Iris pigment epithelial cell (primary cell): Measurements from ENCODE around the gene NAIP.
"Not testable (repeated sequence)": the region's sequence is repeated elsewhere in the genome, so short reads cannot be mapped to it uniquely, and the experiment has no call there.

ENCODE experiments used
- DNase-seq: peaks from one replicate; pipeline ENCODE4 v3.0.0-alpha.2; 2011; ENCODE audit warnings: low read depth

The NAIP gene, protein sequence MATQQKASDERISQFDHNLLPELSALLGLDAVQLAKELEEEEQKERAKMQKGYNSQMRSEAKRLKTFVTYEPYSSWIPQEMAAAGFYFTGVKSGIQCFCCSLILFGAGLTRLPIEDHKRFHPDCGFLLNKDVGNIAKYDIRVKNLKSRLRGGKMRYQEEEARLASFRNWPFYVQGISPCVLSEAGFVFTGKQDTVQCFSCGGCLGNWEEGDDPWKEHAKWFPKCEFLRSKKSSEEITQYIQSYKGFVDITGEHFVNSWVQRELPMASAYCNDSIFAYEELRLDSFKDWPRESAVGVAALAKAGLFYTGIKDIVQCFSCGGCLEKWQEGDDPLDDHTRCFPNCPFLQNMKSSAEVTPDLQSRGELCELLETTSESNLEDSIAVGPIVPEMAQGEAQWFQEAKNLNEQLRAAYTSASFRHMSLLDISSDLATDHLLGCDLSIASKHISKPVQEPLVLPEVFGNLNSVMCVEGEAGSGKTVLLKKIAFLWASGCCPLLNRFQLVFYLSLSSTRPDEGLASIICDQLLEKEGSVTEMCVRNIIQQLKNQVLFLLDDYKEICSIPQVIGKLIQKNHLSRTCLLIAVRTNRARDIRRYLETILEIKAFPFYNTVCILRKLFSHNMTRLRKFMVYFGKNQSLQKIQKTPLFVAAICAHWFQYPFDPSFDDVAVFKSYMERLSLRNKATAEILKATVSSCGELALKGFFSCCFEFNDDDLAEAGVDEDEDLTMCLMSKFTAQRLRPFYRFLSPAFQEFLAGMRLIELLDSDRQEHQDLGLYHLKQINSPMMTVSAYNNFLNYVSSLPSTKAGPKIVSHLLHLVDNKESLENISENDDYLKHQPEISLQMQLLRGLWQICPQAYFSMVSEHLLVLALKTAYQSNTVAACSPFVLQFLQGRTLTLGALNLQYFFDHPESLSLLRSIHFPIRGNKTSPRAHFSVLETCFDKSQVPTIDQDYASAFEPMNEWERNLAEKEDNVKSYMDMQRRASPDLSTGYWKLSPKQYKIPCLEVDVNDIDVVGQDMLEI (N-terminal part only)

DNA sequence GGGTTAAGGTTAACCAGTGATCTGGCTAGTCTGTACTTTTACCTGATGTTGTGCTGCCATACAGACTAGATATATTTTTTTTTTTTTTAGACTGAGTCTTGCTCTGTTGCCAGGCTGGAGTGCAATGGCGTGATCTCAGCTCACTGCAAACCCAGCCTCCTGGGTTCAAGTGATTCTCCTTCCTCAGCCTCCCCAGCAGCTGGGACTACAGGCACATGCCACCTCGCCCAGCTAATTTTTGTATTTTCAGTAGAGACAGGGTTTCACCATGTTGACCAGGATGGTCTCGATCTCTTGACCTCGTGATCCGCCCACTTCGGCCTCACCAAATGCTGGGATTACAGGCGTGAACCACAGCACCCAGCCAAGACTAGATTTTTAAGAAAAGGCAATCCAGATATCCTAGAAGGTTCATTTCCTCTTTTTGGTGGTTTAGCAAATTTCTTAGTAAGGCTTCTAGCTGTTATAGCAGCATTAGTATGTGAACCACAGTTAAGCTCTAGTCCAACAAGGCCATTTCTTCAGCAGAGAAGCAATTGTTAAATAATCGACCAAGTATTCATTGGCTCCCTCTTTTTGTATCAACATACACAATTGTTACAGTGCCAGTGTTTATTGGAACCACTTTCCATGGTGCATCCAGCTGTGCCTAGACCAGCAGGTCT, at the start of gene NAIP:
Gene NAIP (minus strand): TSS at position 51 of the 665 bp plus-strand sequence. CDS start 12,424 bp downstream, outside the sequence.
- DNase-seq, result not testable (repeated sequence)

DNA sequence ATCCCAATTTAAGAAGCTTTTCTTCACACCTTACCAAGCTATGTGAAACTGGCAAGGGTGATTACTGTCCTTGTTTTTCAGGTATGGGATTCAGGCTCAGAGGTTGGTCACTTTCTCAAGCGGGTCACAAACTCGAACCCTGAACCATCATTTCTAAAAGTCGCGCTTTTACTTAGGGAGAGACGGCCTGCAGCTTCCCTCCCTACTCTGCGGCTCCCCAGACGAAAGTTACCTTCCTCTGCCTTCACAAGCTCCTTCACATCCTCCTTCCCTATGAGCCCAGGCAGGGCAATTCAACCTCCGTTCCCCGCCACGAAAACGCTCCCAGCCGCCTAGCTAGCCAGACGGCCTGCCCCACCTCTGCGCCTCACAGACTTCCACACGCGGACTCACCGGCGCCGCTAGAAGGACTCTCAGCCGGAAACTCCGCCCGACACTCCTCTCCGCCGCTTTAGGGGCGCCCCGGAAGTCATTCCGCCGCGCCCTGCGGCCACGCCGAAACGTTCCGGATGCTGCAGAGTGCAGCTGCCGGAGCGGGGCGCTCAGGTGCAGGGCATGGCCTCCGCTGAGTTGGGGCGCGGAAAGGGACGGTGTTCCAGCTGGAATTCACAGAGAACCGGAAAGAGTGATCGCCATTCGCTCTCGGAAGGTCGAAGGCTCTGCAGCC, 42.3 kb upstream of the NAIP start, which contains the start of gene GTF2H2:
Gene GTF2H2 (minus strand): TSS at position 415 of the 667 bp plus-strand sequence. CDS start 4,913 bp downstream, outside the sequence.
- DNase-seq, result not testable (repeated sequence)

DNA sequence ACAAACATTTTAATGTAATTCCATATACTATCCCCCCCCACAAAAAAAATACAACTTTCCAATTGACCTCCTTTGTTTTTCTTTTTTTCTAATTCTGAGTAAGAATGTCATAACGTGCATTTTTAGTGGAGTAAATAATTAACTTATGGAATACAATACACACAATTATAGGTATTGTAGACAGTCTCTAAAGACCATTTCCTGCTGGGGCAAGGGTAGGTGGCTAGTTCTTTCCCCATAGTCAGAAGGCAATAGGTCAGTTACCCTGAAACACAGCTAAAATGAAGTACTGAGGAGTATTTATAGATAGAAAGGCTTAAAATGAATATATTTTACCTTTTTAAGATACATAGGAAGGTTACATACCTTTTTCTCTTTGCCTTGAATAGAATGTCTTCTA, 36.2 kb upstream of the NAIP start:
- not testable (repeated sequence) for DNase-seq

DNA sequence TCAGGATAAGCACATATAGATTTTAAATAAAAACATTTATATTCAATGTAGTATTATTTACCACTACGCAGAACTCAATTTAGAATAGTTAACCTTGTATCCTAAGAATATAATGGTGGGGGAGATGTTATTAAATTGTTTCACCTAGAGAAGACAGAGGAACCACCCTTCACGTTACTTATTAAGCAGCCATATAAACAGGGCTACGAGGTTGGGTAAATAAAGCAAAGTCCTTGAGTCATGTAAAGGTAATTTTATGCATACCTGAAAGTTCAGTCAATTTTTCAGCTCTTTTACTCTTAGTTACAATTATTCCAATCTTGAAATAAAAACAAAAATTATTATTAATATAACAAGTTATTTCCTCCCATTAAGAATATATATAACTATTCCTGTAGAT, 34.3 kb upstream of the NAIP start:
- DNase-seq, result not testable (repeated sequence)

DNA sequence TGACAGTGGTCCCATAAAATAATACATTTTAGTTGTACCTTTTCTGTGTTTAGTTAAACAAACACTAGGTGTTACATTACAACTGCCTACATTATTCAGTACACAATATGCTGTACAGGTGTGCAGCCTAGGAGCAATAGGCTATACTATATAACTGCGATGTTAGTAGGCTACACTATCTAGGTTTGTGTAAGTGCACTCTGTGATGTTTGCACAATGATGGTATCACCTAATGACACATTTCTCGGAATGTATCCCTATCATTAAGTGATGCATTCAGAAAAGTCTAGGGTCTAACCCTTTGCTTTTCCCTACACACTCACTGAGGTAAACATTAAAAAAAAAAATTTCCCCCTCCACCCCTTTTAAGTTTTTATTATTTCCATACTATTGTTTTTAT, 19.7 kb upstream of the NAIP start:
- DNase-seq, result not testable (repeated sequence)

DNA sequence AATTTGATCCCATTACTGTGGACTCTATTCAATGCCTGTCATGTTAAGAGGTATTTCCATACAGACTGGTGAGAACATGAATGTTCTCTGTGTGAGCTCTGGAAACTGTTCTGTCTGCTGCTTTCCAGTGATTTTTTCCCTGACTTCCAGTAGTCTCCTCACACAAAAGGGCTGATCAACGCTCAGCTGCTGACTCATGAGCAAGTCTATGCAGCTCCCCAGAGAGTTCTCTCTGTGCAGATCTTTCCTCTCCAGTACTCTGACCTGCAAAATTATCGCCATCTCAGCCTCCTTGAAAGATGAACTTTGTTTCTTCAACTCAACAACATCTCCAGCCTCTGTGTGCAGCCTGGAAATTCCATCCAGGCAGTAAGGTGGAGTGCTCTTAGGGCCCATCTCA, 19.0 kb upstream of the NAIP start:
- not testable (repeated sequence) for DNase-seq

DNA sequence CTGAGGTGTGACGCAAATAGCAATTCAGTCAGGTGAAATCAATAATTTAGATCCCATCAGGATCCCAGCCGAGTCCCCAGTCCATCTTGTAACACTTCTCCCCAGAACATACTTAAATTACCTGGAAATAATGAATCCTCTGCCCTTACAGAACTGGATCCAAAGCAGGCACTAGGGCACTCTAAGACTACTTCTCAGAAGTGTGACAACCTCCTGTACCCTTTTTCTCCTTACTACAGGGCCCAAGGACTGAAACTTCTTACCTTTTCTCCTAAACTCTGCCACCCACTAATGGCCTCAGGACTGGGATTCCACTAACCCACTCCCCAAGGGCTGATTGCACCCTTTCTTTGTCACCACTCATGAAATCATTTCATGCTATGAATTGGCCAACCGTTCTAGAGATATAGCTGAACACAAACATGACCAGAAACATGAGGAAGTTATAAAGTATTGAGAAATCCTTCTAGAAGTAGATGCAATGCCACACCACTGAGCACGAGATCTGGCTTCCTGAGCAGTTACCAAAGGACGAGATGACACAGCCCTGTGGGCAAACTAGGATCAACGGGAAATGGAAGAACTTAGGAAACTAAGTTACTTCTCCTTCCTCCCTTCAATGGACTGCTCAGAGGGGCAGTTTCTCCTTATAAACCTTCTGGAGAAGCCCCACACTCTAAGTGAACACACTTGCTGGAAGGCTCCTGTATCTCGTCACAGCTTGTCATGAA, 6.1 kb upstream of the NAIP start:
- not testable (repeated sequence) for DNase-seq

DNA sequence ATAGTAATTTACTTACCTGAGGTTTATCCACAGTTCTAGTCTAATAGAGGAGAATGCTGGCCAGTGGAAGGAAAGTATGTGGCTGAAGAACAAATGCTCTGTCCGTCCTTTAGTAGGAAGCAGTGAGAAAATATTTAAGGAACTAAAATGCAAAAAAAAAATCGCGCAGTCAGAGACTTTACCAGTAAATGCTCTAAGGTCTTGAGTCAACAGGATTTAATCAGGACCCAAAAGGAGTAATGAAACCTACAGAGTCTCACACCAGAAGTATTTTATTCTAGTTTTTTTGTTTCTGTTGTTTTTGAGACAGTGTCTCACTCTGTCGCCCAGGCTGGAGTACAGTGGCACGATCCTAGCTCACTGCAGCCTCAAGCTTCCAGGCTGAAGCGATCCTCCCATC, 4.5 kb downstream of the NAIP start:
- not testable (repeated sequence) for DNase-seq

DNA sequence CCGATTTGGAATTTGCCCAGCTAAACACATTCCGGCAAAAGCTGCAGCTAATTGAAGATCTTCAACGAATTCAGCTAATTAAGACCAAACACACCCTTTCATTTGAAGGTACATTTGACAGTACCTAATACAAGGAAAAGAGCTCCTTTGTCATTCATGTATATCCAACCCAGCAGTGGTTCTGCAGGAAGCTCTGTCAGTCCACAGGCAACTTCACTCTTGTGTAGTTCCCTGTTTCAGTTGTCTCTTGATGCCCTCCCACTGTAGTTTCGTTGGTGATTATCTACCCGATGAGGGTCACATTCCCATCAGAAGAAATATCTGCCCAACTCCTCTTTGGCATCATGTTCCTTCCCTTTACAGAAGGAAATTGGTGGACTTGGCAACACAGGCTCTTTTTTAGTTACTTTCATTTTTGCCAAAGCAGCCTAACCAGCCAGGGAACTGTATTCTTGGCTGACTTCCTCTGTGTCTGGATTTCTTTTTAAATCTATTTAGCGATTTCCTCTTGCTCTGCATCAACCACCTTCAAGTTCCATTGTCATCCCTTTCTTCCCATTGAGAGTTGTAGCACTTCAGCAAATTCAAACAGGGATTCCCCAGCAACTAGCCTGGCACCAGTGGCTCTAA, 6.6 kb downstream of the NAIP start:
- not testable (repeated sequence) for DNase-seq

DNA sequence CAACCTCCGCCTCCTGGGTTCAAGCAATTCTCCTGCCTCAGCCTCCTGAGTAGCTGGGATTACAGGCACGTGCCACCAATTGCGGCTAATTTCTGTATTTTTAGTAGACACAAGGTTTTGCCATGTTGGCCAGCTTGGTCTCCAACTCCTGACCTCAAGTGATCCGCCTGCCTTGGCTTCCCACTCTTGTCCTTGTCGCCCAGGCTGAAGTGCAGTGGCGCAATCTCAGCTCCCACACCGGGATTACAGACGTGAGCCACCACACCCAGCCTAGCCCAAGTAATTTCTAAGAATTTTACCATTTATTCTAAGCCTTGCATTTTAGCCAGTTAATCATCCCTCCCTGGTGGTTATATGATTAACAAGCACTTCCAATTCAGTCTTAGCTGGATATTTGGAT, 11.0 kb downstream of the NAIP start:
- no peak for DNase-seq

DNA sequence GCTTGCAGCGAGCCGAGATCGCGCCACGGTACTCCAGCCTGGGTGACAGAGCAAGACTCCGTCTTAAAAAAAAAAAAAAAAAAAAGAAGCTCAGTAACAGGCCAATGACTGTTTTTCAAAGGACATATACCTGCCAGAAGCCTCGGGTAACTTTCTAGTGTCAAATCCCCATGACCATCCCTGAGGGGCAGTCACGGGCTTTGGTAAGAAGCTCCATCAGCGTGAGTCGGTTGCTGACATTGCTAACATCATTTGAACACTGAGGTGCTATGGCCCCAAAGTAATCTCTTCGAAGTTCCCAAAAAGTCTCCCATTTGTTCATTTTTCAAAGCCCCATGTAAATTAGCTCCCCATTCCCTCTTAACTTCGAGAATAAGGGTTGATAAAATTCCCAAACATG, 11.6 kb downstream of the NAIP start:
- no peak for DNase-seq

DNA sequence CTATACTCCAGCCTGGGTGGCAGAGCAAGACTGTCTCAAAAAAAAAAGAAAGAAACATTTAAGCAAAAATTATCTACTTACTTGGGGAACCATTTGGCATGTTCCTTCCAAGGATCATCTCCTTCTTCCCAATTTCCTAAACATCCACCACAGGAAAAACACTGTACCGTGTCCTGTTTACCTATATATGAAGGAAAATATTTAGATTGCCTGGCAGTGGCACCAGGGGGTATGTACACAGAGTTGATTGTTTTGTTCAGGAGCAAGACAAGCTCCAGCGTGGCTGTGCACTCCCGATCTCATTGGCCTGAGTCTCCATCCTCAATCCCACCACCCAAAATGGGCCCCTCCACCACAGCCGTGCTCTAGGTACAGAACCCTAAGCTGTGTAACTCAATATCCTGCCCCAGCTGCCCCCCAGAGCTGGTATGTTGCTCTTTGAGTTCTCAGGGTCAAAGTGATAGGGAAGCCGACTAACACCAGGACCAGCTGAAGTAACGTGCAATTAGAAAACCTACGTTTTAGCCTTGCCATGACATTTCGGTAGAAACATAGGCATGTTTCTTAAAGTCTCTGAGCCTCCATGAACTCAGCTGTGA, 13.8 kb downstream of the NAIP start:
- DNase-seq, result no peak

DNA sequence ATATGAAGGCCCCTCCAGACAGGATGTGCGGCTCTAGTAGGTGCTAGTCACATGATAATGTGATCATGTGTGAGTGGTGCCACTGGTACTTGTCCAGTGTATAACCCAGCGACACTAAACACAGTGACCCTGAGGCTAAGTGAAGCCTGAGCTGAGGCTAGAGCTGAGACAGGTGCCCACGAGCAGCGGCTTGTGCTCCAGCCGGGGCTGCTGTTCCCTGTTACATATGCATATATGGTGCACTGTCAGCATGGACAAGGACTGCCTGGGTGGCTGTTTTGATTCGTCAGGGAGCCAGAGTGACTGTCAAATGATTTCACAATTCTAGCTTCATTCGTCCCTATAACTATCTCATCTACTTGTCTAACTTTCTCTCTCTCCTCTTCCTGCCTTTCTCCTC, 18.2 kb downstream of the NAIP start:
- DNase-seq, result not testable (repeated sequence)

DNA sequence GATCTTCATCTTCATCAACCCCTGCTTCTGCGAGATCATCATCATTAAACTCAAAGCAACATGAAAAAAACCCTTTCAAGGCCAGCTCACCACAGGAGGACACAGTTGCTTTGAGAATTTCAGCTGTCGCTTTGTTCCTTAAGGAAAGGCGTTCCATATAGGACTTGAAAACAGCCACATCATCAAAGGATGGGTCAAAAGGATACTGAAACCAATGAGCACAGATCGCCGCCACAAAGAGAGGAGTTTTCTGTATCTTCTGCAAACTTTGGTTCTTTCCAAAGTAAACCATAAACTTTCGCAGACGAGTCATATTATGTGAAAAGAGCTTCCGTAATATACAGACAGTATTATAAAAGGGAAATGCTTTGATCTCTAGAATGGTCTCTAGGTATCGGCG, 40.3 kb downstream of the NAIP start:
- not testable (repeated sequence) for DNase-seq

DNA sequence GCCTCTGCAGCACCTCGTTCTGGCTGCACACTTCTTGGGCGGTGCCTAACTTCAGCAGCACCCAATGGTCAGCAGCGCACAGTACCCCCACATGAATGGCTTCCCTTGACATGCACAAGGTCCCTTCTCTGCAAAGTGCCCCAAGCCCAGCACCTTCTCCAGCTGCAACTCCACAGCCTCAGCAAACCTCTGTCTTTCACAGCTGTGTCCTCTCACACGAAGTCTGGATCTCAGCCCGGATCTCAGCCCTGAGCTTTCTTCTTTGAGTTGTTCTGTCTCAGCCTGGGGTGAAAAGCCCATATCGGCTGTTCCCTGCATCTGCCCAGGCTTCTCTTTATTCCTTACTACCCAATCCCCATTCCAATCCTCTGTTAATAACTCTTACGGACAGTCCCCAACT, 57.9 kb downstream of the NAIP start:
- not testable (repeated sequence) for DNase-seq

DNA sequence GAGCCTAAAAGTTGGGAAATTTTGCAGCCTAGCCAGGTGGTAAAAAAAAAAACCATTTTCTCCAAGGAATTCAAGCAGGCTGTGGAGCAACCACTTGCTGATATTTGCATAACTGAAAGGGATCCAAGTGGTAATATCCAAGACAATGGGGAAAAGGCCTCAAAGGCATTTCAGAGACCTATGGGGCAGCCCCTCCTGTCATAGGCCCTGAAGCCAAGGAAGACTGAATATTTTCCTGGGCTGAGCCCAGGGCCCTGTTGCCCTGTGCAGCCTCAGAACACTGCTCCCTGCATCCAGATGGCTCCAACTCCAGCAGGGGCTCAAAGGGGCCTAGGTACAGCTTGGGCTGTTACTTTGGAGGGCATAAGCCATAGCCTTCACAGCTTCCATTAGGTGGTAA, 60.6 kb downstream of the NAIP start:
- DNase-seq, result not testable (repeated sequence)

DNA sequence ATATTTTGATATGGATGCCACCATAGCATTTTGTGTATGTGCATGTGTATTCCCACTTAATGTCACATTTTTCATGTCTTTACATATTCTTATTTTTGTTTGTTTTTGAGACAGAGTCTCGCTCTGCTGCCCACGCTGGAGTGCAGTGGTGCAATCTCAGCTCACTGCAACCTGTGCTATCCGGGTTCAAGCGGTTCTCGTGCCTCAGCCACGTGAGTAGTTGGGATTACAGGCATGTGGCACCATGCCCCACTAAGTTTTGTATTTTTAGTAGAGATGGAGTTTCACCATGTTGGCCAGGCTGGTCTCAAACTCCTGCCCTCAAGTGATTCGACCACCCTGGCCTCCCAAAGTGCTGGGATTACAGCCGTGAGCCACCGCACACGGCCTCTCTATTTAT, 72.1 kb downstream of the NAIP start:
- DNase-seq, result not testable (repeated sequence)

DNA sequence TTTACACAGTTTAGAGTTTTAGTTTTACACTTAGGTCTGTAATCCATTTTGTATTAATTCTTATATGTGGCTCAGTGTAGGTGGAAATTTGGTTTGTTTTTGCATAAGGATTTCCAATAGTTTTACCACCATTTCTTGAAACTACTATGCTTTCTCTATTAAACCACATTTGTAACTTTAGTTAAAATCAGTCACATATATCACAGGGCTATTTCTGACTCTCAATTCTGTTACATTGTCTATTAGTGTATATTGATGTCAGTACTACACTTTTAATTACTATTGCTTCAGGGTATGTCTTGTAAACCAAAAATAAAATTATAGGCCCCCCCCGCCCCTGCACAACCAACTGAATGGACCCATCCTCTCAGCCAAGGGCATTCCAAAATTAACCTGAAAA, 92.6 kb downstream of the NAIP start:
- DNase-seq, result not testable (repeated sequence)

DNA sequence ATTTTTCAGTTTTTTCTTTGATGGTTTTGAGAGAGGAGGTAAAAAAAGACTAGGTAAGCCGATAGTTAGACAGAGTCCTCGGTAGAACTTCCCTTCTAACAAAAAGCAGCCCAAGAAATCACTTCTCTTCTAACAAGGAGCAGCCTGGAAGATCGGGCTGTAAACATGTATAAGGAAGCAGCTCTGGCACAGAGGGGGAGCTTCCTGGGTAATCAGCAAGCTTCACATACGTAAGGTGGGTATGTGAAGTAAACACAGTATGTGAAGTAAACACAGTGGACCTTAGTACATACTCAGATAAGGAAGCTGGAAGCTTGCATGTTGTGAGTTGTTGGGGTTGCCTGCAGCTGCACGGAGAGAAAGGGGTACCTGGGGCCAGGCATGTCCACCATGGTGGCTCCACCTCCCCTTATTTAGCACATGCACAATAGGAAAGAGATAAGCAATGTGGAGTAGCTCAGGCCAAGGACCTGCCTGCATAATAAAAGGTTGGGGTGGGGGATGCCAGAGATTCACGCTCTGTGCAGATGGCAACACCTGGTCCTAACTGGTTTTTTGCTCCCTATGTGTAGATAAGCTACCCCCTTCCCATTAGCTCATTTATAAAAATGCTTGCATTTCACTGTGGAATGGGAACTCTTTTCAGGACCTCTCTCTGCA, 93.3 kb downstream of the NAIP start:
- not testable (repeated sequence) for DNase-seq
